ENCODE measurements around the gene CENPB. TPM values are rescaled to one million over a fixed set of nuclear protein-coding genes. Genes with fewer than 3 reads are reported as not detected.

The CENPB gene
- total and polyA plus RNA-seq, 10 of the 15 experiments (the other 5 are each of a cell fraction or from before 2014, with no cell fraction given), result 0.16 to 71.2 (median 14.0) TPM

DNA sequence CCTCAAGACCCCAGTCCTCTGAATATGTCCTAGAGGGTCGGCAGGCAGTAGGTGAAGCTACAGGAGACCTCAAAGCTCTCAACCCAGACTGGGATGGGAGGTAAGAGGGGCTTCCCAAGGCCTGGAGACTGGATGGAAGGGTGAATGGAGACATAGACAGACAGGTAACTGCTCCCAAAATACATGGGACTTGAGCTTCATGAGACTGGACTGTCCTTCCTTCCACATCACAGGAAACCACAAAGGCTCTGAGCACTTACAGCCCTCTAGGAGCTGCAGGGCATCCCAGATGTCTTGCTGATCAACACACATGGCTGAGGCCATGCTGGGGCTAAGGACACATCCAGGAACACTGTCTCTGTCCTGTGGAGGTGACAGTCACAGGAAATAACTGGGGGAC lies 42.5 kb downstream of the CENPB start:
- BruUV-seq (replicated peaks), result no TSS peak
- ATAC-seq (no peak), DNase-seq (ENCODE audit: low read depth, low spot score) (no peak), FAIRE-seq (no peak)
- Histone ChIP-seq H3K4me3 (no peak overlapping the region), H3K4me2 (ENCODE audit: control insufficient read depth, insufficient read depth) (no peak overlapping the region), H3K9me3 (replicated peaks; ENCODE audit: control insufficient read depth, insufficient read depth, low read length) (no peaks in the 10 kb centered on the region), H3K9ac (ENCODE audit: control insufficient read depth, insufficient read depth, low read length) (no peak overlapping the region), H2AFZ (ENCODE audit: control insufficient read depth, low read depth, low read length) (no peak overlapping the region), H3K79me2 (ENCODE audit: control insufficient read depth, insufficient read depth, low read length) (no peaks in the 10 kb centered on the region), H4K20me1 (ENCODE audit: control insufficient read depth, insufficient read depth) (no peaks in the 10 kb centered on the region), H3K27me3 (replicated peaks in 1 of 2; ENCODE audit: control insufficient read depth in 2 of 2, insufficient read depth in 2 of 2, low read length in 1 of 2) (no peaks in the 10 kb centered on the region), H3K27ac (ENCODE audit: control insufficient read depth, insufficient read depth) (no peak overlapping the region), H3K36me3 (ENCODE audit: control insufficient read depth in 2 of 2, insufficient read depth in 2 of 2, low read length in 1 of 2) (no peaks in the 10 kb centered on the region), H3K4me1 (ENCODE audit: control insufficient read depth, insufficient read depth, low read length) (no peaks in the 10 kb centered on the region)
- intact Hi-C loops (cut with micrococcal nuclease; ENCODE audit: unreplicated experiment) (no loop called here), in situ Hi-C loops (cut with MboI) (no loop called here)
- TF ChIP-seq RAD21 (IDR thresholded peaks at IDR 0.05; ENCODE audit: insufficient read depth, low read depth, low read length) (no peak), DPF2 (IDR thresholded peaks at IDR 0.05) (no peak), FOS (IDR thresholded peaks at IDR 0.05; ENCODE audit: borderline replicate concordance, extremely low read depth, insufficient read length) (no peak), ATF7 (IDR thresholded peaks at IDR 0.05; ENCODE audit: low read depth) (no peak), SMAD5 (IDR thresholded peaks at IDR 0.05; ENCODE audit: low read depth) (no peak), STAT1 (conservative IDR thresholded peaks at IDR 0.05) (no peak), GABPA (IDR thresholded peaks at IDR 0.05; ENCODE audit: low read depth) (no peak), RUNX3 (IDR thresholded peaks at IDR 0.05; ENCODE audit: low read length) (no peak), CBX5 (IDR thresholded peaks at IDR 0.05; ENCODE audit: low read depth) (no peak), POLR2AphosphoS2 (IDR thresholded peaks at IDR 0.05; ENCODE audit: low read depth, low read length) (no peak)
- TF ChIP-seq, protein P1, sequence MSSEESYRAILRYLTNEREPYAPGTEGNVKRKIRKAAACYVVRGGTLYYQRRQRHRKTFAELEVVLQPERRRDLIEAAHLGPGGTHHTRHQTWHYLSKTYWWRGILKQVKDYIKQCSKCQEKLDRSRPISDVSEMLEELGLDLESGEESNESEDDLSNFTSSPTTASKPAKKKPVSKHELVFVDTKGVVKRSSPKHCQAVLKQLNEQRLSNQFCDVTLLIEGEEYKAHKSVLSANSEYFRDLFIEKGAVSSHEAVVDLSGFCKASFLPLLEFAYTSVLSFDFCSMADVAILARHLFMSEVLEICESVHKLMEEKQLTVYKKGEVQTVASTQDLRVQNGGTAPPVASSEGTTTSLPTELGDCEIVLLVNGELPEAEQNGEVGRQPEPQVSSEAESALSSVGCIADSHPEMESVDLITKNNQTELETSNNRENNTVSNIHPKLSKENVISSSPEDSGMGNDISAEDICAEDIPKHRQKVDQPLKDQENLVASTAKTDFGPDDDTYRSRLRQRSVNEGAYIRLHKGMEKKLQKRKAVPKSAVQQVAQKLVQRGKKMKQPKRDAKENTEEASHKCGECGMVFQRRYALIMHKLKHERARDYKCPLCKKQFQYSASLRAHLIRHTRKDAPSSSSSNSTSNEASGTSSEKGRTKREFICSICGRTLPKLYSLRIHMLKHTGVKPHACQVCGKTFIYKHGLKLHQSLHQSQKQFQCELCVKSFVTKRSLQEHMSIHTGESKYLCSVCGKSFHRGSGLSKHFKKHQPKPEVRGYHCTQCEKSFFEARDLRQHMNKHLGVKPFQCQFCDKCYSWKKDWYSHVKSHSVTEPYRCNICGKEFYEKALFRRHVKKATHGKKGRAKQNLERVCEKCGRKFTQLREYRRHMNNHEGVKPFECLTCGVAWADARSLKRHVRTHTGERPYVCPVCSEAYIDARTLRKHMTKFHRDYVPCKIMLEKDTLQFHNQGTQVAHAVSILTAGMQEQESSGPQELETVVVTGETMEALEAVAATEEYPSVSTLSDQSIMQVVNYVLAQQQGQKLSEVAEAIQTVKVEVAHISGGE (CRISPR knock-in tag; IDR thresholded peaks at IDR 0.05), result no peak
- TF ChIP-seq, protein P2, sequence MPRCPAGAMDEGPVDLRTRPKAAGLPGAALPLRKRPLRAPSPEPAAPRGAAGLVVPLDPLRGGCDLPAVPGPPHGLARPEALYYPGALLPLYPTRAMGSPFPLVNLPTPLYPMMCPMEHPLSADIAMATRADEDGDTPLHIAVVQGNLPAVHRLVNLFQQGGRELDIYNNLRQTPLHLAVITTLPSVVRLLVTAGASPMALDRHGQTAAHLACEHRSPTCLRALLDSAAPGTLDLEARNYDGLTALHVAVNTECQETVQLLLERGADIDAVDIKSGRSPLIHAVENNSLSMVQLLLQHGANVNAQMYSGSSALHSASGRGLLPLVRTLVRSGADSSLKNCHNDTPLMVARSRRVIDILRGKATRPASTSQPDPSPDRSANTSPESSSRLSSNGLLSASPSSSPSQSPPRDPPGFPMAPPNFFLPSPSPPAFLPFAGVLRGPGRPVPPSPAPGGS (IDR thresholded peaks at IDR 0.05; ENCODE audit: borderline replicate concordance, insufficient read depth, low read depth, low read length, poor library complexity, severe bottlenecking), result no peak
- TF ChIP-seq, protein P3, sequence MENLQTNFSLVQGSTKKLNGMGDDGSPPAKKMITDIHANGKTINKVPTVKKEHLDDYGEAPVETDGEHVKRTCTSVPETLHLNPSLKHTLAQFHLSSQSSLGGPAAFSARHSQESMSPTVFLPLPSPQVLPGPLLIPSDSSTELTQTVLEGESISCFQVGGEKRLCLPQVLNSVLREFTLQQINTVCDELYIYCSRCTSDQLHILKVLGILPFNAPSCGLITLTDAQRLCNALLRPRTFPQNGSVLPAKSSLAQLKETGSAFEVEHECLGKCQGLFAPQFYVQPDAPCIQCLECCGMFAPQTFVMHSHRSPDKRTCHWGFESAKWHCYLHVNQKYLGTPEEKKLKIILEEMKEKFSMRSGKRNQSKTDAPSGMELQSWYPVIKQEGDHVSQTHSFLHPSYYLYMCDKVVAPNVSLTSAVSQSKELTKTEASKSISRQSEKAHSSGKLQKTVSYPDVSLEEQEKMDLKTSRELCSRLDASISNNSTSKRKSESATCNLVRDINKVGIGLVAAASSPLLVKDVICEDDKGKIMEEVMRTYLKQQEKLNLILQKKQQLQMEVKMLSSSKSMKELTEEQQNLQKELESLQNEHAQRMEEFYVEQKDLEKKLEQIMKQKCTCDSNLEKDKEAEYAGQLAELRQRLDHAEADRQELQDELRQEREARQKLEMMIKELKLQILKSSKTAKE (IDR thresholded peaks at IDR 0.05; ENCODE audit: low read depth, poor library complexity, severe bottlenecking), result no peak
- TF ChIP-seq, protein P4, sequence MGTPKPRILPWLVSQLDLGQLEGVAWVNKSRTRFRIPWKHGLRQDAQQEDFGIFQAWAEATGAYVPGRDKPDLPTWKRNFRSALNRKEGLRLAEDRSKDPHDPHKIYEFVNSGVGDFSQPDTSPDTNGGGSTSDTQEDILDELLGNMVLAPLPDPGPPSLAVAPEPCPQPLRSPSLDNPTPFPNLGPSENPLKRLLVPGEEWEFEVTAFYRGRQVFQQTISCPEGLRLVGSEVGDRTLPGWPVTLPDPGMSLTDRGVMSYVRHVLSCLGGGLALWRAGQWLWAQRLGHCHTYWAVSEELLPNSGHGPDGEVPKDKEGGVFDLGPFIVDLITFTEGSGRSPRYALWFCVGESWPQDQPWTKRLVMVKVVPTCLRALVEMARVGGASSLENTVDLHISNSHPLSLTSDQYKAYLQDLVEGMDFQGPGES (IDR thresholded peaks at IDR 0.05), result no peak
- POLR2A ChIA-PET, result interaction anchor here (0.6 kb wide), 1 partner anchor 470 kb away, joined by 3 read pairs; no protein-coding TSS in a partner anchor
- RAD21 ChIA-PET (ENCODE audit: unreplicated experiment), result interaction anchor here (1.2 to 1.6 kb wide), 2 partner anchors 65 to 180 kb away, joined by 3 read pairs; no protein-coding TSS in a partner anchor
- SMC1A ChIA-PET (ENCODE audit: uncharacterized antibody, unreplicated experiment), result no interaction called here
- WGBS (ENCODE audit: insufficient coverage, insufficient replicate concordance, low lambda C conversion rate, missing lambda C conversion rate), result 0% methylated on average over 1 of the region's 1 CpG
- CTCF ChIA-PET, result interaction anchor here (1.5 to 2.4 kb wide), 3 partner anchors 24 to 78 kb away, joined by 3 to 8 read pairs (median 5); partner anchors contain the start of gene ADISSP
